Measurements from ENCODE around the gene UNCX. TPM values are rescaled to one million over a fixed set of nuclear protein-coding genes. Genes with fewer than 3 reads are reported as not detected.

Gene UNCX
- polyA plus RNA-seq, 1 donor (not counting 4 experiments of a cell fraction or from before 2014, with no cell fraction given), result not detected

- peaks cover 4% of the 10 kb centered on the region for H4K20me1 ChIP-seq (ENCODE audit: control insufficient read depth, extremely low read depth, insufficient read depth, low read length)
These were observed 7.6 kb upstream of the UNCX start for GRCh38 chr7:1225030-1225429.

GRCh38 chr7:1225441-1226185 is 7.1 kb upstream of the UNCX start:
- Histone ChIP-seq H3K27ac (ENCODE audit: control insufficient read depth, insufficient read depth, low read length) (no peak overlapping the region), H2AFZ (ENCODE audit: control insufficient read depth, low read length) (no peak overlapping the region), H3K27me3 (ENCODE audit: control insufficient read depth, extremely low read depth, insufficient read depth, low read length) (peaks cover 85% of the 10 kb centered on the region), H3K36me3 (ENCODE audit: control insufficient read depth in 2 of 2, extremely low read depth in 1 of 2, insufficient read depth in 2 of 2, low read length in 2 of 2) (no peaks in the 10 kb centered on the region), H3K4me1 (ENCODE audit: control insufficient read depth, extremely low read depth, insufficient read depth, low read length) (no peaks in the 10 kb centered on the region), H3K9ac (ENCODE audit: control insufficient read depth, extremely low read depth, insufficient read depth, low read length) (no peak overlapping the region), H3K4me3 (ENCODE audit: control insufficient read depth in 2 of 3, extremely low read depth in 1 of 3, insufficient read depth in 2 of 3, low read depth in 1 of 3, low read length in 3 of 3) (no peak overlapping the region), H4K20me1 (ENCODE audit: control insufficient read depth, extremely low read depth, insufficient read depth, low read length) (peaks cover 4% of the 10 kb centered on the region), H3K4me2 (ENCODE audit: control insufficient read depth, extremely low read depth, insufficient read depth, low read depth, low read length) (no peak overlapping the region), H3K9me1 (ENCODE audit: control insufficient read depth, extremely low read depth, insufficient read depth, low read length) (no peaks in the 10 kb centered on the region), H3K79me2 (ENCODE audit: control insufficient read depth, insufficient read depth, low read length) (no peaks in the 10 kb centered on the region), H3K9me3 (ENCODE audit: control insufficient read depth, low read depth, low read length) (no peaks in the 10 kb centered on the region)
- dilution Hi-C loops (cut with MboI; ENCODE audit: extremely low pct_ligation_motif_present, low sequenced_read_pairs), result no loop called here
- FAIRE-seq (no peak), DNase-seq (ENCODE audit: low read depth, low spot score) (no peak)
- TF ChIP-seq CTCF (optimal IDR thresholded peaks at IDR 0.05 in 1 of 3, IDR thresholded peaks at IDR 0.05 in 1 of 3, conservative IDR thresholded peaks at IDR 0.05 in 1 of 3; ENCODE audit: extremely low read depth in 1 of 3, insufficient read depth in 2 of 3, low read length in 3 of 3), result peak; percentile 47 to 79 (median 57)
- TF ChIP-seq EZH2 (IDR thresholded peaks at IDR 0.05; ENCODE audit: low read length), result no peak

More at GRCh38 chr7:1225030-1225429, 7.6 kb upstream of the UNCX start:
- no peaks in the 10 kb centered on the region for H3K79me2 ChIP-seq (ENCODE audit: control insufficient read depth, insufficient read depth, low read length)
- TF ChIP-seq EZH2 (IDR thresholded peaks at IDR 0.05; ENCODE audit: low read length), result no peak
- TF ChIP-seq CTCF (optimal IDR thresholded peaks at IDR 0.05 in 1 of 3, IDR thresholded peaks at IDR 0.05 in 1 of 3, conservative IDR thresholded peaks at IDR 0.05 in 1 of 3; ENCODE audit: extremely low read depth in 1 of 3, insufficient read depth in 2 of 3, low read length in 3 of 3), result no peak
- H3K4me3 ChIP-seq (ENCODE audit: control insufficient read depth in 2 of 3, extremely low read depth in 1 of 3, insufficient read depth in 2 of 3, low read depth in 1 of 3, low read length in 3 of 3), result no peak overlapping the region
- H3K9ac ChIP-seq (ENCODE audit: control insufficient read depth, extremely low read depth, insufficient read depth, low read length), result no peak overlapping the region
- dilution Hi-C loops (cut with MboI; ENCODE audit: extremely low pct_ligation_motif_present, low sequenced_read_pairs), result no loop called here
- no peak overlapping the region for H3K27ac ChIP-seq (ENCODE audit: control insufficient read depth, insufficient read depth, low read length)
- H3K27me3 ChIP-seq (ENCODE audit: control insufficient read depth, extremely low read depth, insufficient read depth, low read length), result peaks cover 81% of the 10 kb centered on the region
- H3K4me2 ChIP-seq (ENCODE audit: control insufficient read depth, extremely low read depth, insufficient read depth, low read depth, low read length), result no peak overlapping the region
- DNase-seq (ENCODE audit: low read depth, low spot score) (no peak), FAIRE-seq (no peak)
- no peak overlapping the region for H2AFZ ChIP-seq (ENCODE audit: control insufficient read depth, low read length)
- no peaks in the 10 kb centered on the region for H3K9me3 ChIP-seq (ENCODE audit: control insufficient read depth, low read depth, low read length)
- H3K9me1 ChIP-seq (ENCODE audit: control insufficient read depth, extremely low read depth, insufficient read depth, low read length), result no peaks in the 10 kb centered on the region
- no peaks in the 10 kb centered on the region for H3K36me3 ChIP-seq (ENCODE audit: control insufficient read depth in 2 of 2, extremely low read depth in 1 of 2, insufficient read depth in 2 of 2, low read length in 2 of 2)
- H3K4me1 ChIP-seq (ENCODE audit: control insufficient read depth, extremely low read depth, insufficient read depth, low read length), result no peaks in the 10 kb centered on the region

All from keratinocyte (primary cell).